GM23248 (cell line): ENCODE measurements around the gene FOXN1.

ENCODE experiments used
- EZH2 ChIP-seq: fragments of 200-600 bp; sonication (generic); IDR thresholded peaks from 2 replicates; pipeline ENCODE4 v1.6.1; 2018; ENCODE audit warnings: antibody characterized with exemption, mild to moderate bottlenecking; ENCODE audit not compliant: insufficient read depth, poor library complexity, severe bottlenecking
- EZH2phosphoT487 ChIP-seq: fragments of 200-600 bp; sonication (generic); IDR thresholded peaks from 2 replicates; pipeline ENCODE4 v1.6.1; 2018; ENCODE audit warnings: antibody characterized with exemption, moderate library complexity, mild to moderate bottlenecking, low read depth; ENCODE audit not compliant: insufficient read depth

GRCh38 chr17:28527859-28528258 is 21.7 kb downstream of the FOXN1 start:
- TF ChIP-seq EZH2 (no peak), EZH2phosphoT487 (no peak)
